Measurements from ENCODE around the gene ANKRD31. TPM values are rescaled to one million over a fixed set of nuclear protein-coding genes. Genes with fewer than 3 reads are reported as not detected.
"Not testable (repeated sequence)": the region's sequence is repeated elsewhere in the genome, so short reads cannot be mapped to it uniquely, and the experiment has no call there.

ANKRD31 gene
- total RNA-seq, 1 donor from 2014 or later = 1.2 TPM

GRCh38 chr5:75277463-75277862, 40.8 kb upstream of the ANKRD31 start:
- Histone ChIP-seq H3K4me1 (no peaks in the 10 kb centered on the region), H3K27ac (no peak overlapping the region), H3K36me3 (no peaks in the 10 kb centered on the region), H3K9me3 (no peaks in the 10 kb centered on the region), H3K4me3 (no peak overlapping the region), H3K27me3 (no peaks in the 10 kb centered on the region)
- no peak for TF ChIP-seq POLR2AphosphoS5 (IDR thresholded peaks at IDR 0.05; ENCODE audit: insufficient read depth in 1 of 2, low read depth in 1 of 2)
- no peak for TF ChIP-seq CTCF (IDR thresholded peaks at IDR 0.05)
- TF ChIP-seq POLR2A (IDR thresholded peaks at IDR 0.05) = no peak
- intact Hi-C loops (cut with DNase I) = no loop called here
- no peak for DNase-seq (ENCODE audit: extremely low spot score in 2 of 2)

- H3K36me3 ChIP-seq = no peaks in the 10 kb centered on the region
- TF ChIP-seq POLR2A (IDR thresholded peaks at IDR 0.05) (no peak), CTCF (IDR thresholded peaks at IDR 0.05) (no peak), POLR2AphosphoS5 (IDR thresholded peaks at IDR 0.05; ENCODE audit: insufficient read depth in 1 of 2, low read depth in 1 of 2) (no peak)
- intact Hi-C loops (cut with DNase I) = no loop called here
- DNase-seq (ENCODE audit: extremely low spot score in 2 of 2) = no peak
- no peaks in the 10 kb centered on the region for H3K9me3 ChIP-seq
- H3K27ac ChIP-seq = no peak overlapping the region
- H3K4me3 ChIP-seq = no peak overlapping the region
- no peaks in the 10 kb centered on the region for H3K4me1 ChIP-seq
- no peaks in the 10 kb centered on the region for H3K27me3 ChIP-seq
Measured at GRCh38 chr5:75275756-75276155, 39.1 kb upstream of the ANKRD31 start.

- Histone ChIP-seq H3K36me3 (no peaks in the 10 kb centered on the region), H3K27me3 (no peaks in the 10 kb centered on the region), H3K9me3 (no peaks in the 10 kb centered on the region), H3K27ac (no peak overlapping the region), H3K4me3 (no peak overlapping the region), H3K4me1 (no peaks in the 10 kb centered on the region)
- no peak for DNase-seq (ENCODE audit: extremely low spot score in 2 of 2)
- no peak for TF ChIP-seq POLR2A (IDR thresholded peaks at IDR 0.05)
- no peak for TF ChIP-seq CTCF (IDR thresholded peaks at IDR 0.05)
- TF ChIP-seq POLR2AphosphoS5 (IDR thresholded peaks at IDR 0.05; ENCODE audit: insufficient read depth in 1 of 2, low read depth in 1 of 2) = no peak
- intact Hi-C loops (cut with DNase I) = no loop called here
Measured at GRCh38 chr5:75275147-75275546, 38.5 kb upstream of the ANKRD31 start.

- H3K9me3 ChIP-seq = no peaks in the 10 kb centered on the region
- H3K4me1 ChIP-seq = no peaks in the 10 kb centered on the region
- no peak for DNase-seq (ENCODE audit: extremely low spot score in 2 of 2)
- no peak overlapping the region for H3K27ac ChIP-seq
- H3K27me3 ChIP-seq = no peaks in the 10 kb centered on the region
- no peak overlapping the region for H3K4me3 ChIP-seq
- intact Hi-C loops (cut with DNase I) = no loop called here
- TF ChIP-seq POLR2A (IDR thresholded peaks at IDR 0.05) = no peak
- no peak for TF ChIP-seq CTCF (IDR thresholded peaks at IDR 0.05)
- no peak for TF ChIP-seq POLR2AphosphoS5 (IDR thresholded peaks at IDR 0.05; ENCODE audit: insufficient read depth in 1 of 2, low read depth in 1 of 2)
- no peaks in the 10 kb centered on the region for H3K36me3 ChIP-seq
Measured at GRCh38 chr5:75274486-75274885, 37.8 kb upstream of the ANKRD31 start.

GRCh38 chr5:75270605-75271004, 33.9 kb upstream of the ANKRD31 start:
- DNase-seq (ENCODE audit: extremely low spot score in 2 of 2); H3K4me3 ChIP-seq; intact Hi-C loops (cut with DNase I); H3K27me3 ChIP-seq; H3K9me3 ChIP-seq; H3K36me3 ChIP-seq; H3K4me1 ChIP-seq; H3K27ac ChIP-seq: not testable (repeated sequence)

GRCh38 chr5:75265731-75266130, 29.1 kb upstream of the ANKRD31 start:
- H3K27ac ChIP-seq = no peak overlapping the region
- no peaks in the 10 kb centered on the region for H3K9me3 ChIP-seq
- no peaks in the 10 kb centered on the region for H3K36me3 ChIP-seq
- H3K4me3 ChIP-seq = no peak overlapping the region
- intact Hi-C loops (cut with DNase I) = no loop called here
- no peaks in the 10 kb centered on the region for H3K4me1 ChIP-seq
- no peak for DNase-seq (ENCODE audit: extremely low spot score in 2 of 2)
- no peaks in the 10 kb centered on the region for H3K27me3 ChIP-seq
- TF ChIP-seq POLR2AphosphoS5 (IDR thresholded peaks at IDR 0.05; ENCODE audit: insufficient read depth in 1 of 2, low read depth in 1 of 2) = no peak
- TF ChIP-seq CTCF (IDR thresholded peaks at IDR 0.05) = no peak
- no peak for TF ChIP-seq POLR2A (IDR thresholded peaks at IDR 0.05)

Measured in vagina (tissue), 2 donors.